GM23248 (cell line): ENCODE results near the gene SDK2.

ENCODE experiments used
- EZH2 ChIP-seq: fragments of 200-600 bp; sonication (generic); IDR thresholded peaks from 2 replicates; pipeline ENCODE4 v1.6.1; 2018; ENCODE audit warnings: antibody characterized with exemption, mild to moderate bottlenecking; ENCODE audit not compliant: insufficient read depth, poor library complexity, severe bottlenecking
- EZH2phosphoT487 ChIP-seq: fragments of 200-600 bp; sonication (generic); IDR thresholded peaks from 2 replicates; pipeline ENCODE4 v1.6.1; 2018; ENCODE audit warnings: antibody characterized with exemption, moderate library complexity, mild to moderate bottlenecking, low read depth; ENCODE audit not compliant: insufficient read depth

DNA sequence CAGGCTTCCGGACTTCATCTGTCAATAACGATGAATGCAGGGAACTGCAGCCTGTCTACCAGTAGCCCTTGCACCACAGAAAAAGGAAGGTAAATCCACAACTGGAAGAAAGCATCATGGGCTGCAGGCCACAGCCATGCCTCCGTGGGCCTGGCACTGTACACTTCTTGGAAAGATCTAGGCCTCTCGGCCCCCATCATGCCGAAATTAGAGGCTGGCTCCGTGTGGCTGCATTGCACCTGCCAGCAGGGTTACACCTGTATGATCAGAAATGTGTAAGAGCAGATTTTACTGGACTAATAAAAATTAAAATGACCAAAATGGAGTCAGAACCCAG, 52.2 kb downstream of the SDK2 start:
- TF ChIP-seq EZH2 (no peak), EZH2phosphoT487 (no peak)
